Astrocyte of the spinal cord (primary cell): ENCODE results near the gene ABTB1.
A peak's percentile ranks its signal among the peaks of the same experiment; 100 is the strongest.

Experiments used
- DNase-seq: peaks from one replicate; pipeline ENCODE4 v3.0.0; 2011; ENCODE audit warnings: low read depth, low spot score
- H3K4me3 ChIP-seq: 2 replicates; pipeline ENCODE4 v1.5.1; 2011; ENCODE audit warnings: low read depth, mild to moderate bottlenecking, low read length, moderate library complexity
- CTCF ChIP-seq: IDR thresholded peaks from 2 replicates; pipeline ENCODE4 v1.5.1; 2012; ENCODE audit warnings: low read depth, mild to moderate bottlenecking, low read length, inconsistent platforms
- in situ Hi-C: cut with HindIII; loops from 2 replicates; pipeline ENCODE4 v1.10.0; 2017; ENCODE audit warnings: low sequenced_read_pairs

ABTB1 gene

GRCh38 chr3:127672429-127673190 is at the start of gene ABTB1:
TSS of gene ABTB1 (plus strand) at chr3:127672952. CDS start at chr3:127673026, 74 bp downstream.
- TF ChIP-seq CTCF: no peak
- in situ Hi-C loops: no loop called here
- peak within 1 kb of the TSS; percentile 59 for H3K4me3 ChIP-seq

DNA sequence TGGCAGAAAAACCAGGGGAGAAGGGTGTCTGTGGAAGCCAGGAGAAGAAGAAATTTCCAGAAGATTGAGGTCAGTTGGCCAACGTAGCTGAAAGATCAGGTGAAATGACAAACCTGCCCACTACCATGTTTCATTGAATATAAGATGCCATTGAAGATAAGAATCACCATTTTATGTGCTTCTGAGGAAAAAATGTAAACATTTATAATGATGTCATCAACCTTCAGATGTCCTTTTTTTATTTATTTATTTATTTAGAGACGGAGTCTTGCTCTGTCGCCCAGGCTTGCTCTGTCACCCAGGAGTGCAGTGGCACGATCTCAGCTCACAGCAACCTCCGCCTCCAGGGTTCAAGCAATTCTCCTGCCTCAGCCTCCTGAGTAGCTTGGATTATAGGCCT is 48.7 kb upstream of the ABTB1 start:
- in situ Hi-C loops: no loop called here
- TF ChIP-seq CTCF: no peak

More at GRCh38 chr3:127672429-127673190, at the start of gene ABTB1:
- peak; percentile 73 for DNase-seq

GRCh38 chr3:127625821-127626220 is 46.9 kb upstream of the ABTB1 start:
- H3K4me3 ChIP-seq: no peak overlapping the region
- no peak for TF ChIP-seq CTCF
- in situ Hi-C loops: no loop called here
- no peak for DNase-seq

More for the DNA sequence above, 48.7 kb upstream of the ABTB1 start:
- no peak overlapping the region for H3K4me3 ChIP-seq
- no peak for DNase-seq

GRCh38 chr3:127628426-127628787 is 44.3 kb upstream of the ABTB1 start:
- no peak for DNase-seq
- TF ChIP-seq CTCF: no peak
- in situ Hi-C loops: no loop called here
- no peak overlapping the region for H3K4me3 ChIP-seq

DNA sequence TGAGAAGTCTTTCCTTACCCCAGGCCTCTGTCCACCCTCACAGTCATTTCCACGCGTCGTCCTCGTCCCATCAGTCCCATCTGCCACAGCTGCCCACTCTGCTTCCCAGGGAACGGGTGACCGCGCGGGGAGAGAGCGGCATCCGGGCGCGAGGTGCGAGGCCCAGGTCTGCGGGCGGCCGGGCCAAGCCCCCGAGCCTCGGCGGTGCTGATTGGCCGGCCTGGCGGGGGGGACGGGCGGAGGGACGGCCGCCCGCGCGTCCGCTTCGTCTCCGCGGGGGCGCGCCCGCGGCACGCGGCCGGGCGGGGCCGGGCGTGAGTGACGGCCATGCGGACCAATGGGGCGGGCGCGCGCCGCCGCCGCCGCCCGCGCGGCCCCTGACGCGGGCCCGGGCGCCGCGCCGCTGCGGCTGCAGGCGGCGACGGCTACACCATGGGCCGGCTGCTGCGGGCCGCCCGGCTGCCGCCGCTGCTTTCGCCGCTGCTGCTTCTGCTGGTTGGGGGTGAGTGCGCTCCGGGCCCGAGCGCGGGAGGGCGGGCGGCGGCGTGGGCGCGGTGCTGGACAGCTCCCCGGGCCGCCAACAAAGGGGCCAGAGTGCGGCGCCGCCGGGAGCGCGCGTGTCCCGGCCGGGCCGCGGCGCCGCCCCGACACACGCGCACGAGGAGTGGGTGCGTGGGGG is 43.8 kb upstream of the ABTB1 start, which contains the start of gene PODXL2:
PODXL2 (plus strand) TSS at position 398 of the 679 bp plus-strand sequence; CDS start at position 433, 35 bp downstream.
- peak within 1 kb of the TSS; percentile 14 for H3K4me3 ChIP-seq
- TF ChIP-seq CTCF: no peak
- DNase-seq: peak; percentile 40
- in situ Hi-C loops: no loop called here

DNA sequence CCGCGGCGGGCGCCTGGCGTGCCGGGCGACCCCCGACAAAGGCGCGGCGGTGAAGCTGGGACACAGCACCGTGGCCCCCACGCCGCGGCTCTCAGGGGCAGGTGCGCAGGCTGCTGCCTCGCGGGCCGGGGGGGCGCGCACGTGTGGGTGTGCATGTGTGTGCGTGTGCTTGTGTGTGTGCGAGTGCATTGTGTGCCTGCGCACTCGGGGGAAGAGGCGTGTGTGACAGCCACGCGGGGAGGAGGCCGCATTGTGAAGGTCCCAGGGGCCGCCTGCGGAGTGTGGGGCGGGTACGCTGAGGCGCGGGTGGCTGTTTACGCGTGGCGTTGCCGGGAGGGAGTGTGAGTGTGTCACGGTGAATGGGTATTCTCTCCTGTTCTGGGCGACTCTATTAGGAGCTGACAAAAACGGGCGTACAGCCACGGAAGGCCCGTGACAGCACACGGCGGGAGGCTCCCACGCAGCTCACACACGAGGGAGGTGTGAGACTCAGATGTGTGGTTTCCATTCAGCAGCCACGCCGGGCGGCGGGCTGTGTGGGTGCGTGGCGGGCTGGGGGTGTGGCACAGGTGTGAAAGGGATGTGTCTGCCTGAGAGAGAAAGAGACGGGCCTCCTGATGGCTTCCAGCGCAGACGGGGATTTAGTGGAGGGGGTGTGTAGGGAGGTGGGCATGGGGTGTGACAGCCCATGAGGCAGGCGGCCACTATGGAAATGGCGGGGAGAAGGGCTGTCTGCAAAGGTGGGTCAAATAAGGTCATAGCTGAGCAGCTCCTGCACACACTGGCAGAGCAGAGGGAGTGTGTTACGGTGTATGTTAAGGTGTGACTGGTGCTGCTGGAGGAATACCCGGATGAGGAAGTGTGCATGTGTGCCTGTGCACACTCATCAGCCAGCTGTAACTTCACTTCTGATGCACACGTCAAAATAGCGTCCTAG is 43.0 kb upstream of the ABTB1 start:
- H3K4me3 ChIP-seq: peak overlapping the region; percentile 14
- in situ Hi-C loops: no loop called here
- TF ChIP-seq CTCF: no peak
- DNase-seq: no peak
